T-helper 1 cell treated with Interleukin-12 subunit alpha and Interleukin-12 subunit beta and Interleukin-4 antibody, amounts not matched to agents 30 μg/mL and 1 μg/mL, for 36 hours (primary cell): ENCODE data around the gene NPB.

Experiments used
- H3K27ac Mint-ChIP-seq: one replicate; pipeline ENCODE4 v1.8.0; 2021; ENCODE audit warnings: mild to moderate bottlenecking, mixed read lengths
- H3K27me3 Mint-ChIP-seq: one replicate; pipeline ENCODE4 v1.8.0; 2021; ENCODE audit warnings: low read depth, mixed read lengths
- H3K36me3 Mint-ChIP-seq: one replicate; pipeline ENCODE4 v1.8.0; 2021; ENCODE audit warnings: low read depth, mixed read lengths
- H3K4me1 Mint-ChIP-seq: one replicate; pipeline ENCODE4 v1.8.0; 2021; ENCODE audit warnings: low read depth, mixed read lengths
- H3K4me3 Mint-ChIP-seq: one replicate; pipeline ENCODE4 v1.8.0; 2021; ENCODE audit warnings: mild to moderate bottlenecking, moderate library complexity, mixed read lengths
- H3K9me3 Mint-ChIP-seq: one replicate; pipeline ENCODE4 v1.8.0; 2021; ENCODE audit warnings: mixed read lengths

The NPB gene

GRCh38 chr17:81866440-81867169 lies 35.4 kb upstream of the NPB start:
- H3K9me3 Mint-ChIP-seq: no peaks in the 10 kb centered on the region
- no peak overlapping the region for H3K4me3 Mint-ChIP-seq
- peaks cover 18% of the 10 kb centered on the region for H3K36me3 Mint-ChIP-seq
- no peaks in the 10 kb centered on the region for H3K27me3 Mint-ChIP-seq
- peak overlapping the region; percentile 55 for H3K27ac Mint-ChIP-seq
- peaks cover 24% of the 10 kb centered on the region for H3K4me1 Mint-ChIP-seq

- H3K27ac Mint-ChIP-seq: peak overlapping the region; percentile 55
- no peaks in the 10 kb centered on the region for H3K27me3 Mint-ChIP-seq
- H3K9me3 Mint-ChIP-seq: no peaks in the 10 kb centered on the region
- H3K36me3 Mint-ChIP-seq: peaks cover 18% of the 10 kb centered on the region
- H3K4me1 Mint-ChIP-seq: peaks cover 25% of the 10 kb centered on the region
- H3K4me3 Mint-ChIP-seq: peak overlapping the region; percentile 37
Measured at GRCh38 chr17:81867170-81867990, 34.7 kb upstream of the NPB start.

DNA sequence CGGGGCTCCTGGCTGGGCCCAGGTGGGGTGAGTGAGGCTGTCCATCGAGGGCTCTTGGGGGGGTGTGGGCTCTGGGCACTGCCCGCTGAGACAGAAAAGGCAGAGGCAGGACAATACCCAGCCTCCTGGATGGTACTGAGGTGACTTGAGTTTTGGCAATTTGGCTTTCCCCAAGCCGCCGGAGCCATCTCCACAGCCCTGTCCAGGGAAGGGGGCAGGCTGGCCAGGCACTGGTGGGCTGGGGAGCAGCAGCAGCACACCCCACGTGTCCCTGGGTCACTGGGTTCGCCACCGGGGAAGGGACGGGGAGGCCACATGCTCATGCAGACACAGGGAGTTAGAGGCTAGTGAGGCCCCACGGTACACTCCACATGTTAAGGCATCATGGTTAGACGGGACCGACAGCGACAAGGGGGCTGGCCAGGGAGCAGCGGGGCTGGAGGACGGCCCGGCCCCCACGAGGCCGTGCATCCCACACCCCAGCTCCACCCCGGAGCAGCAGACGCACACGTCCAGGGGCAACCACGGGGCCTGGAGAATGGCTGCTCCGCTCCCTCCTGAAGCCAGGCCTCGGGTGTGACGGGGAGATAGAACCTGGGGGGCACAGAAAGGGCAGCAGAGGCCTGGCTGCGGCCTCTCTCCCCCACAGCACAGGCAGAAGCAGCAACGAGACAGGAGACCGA lies 33.9 kb upstream of the NPB start:
- peak overlapping the region; percentile 44 for H3K4me3 Mint-ChIP-seq
- H3K4me1 Mint-ChIP-seq: peaks cover 24% of the 10 kb centered on the region
- H3K27ac Mint-ChIP-seq: peak overlapping the region; percentile 69
- no peaks in the 10 kb centered on the region for H3K9me3 Mint-ChIP-seq
- H3K27me3 Mint-ChIP-seq: no peaks in the 10 kb centered on the region
- peaks cover 19% of the 10 kb centered on the region for H3K36me3 Mint-ChIP-seq

DNA sequence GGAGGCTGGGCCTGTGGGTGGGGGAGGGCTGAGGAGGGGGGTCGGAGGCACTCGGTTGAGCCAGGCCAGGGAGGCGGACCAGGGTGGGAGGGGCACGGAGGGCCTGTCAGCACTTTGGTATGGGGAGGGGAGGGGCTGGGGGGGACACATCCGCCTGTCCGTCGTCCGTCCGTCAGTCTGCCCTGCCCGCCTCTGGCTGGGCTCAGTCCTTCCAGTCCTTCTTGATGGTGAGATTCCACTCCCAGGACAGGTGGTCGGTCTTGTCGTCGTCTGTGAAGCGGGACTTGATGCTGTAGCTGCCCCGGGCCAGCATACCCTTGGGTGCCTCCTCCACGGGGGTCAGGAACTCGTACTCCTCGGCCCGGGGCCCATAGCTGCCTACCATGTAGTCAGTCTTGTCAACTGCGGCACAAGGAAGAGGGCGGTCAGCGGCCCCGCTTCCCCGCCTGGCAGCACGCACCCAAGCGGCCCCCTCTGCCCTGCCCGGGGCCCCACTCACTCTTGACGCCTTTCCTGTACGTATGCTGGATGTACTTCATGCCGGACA lies 33.3 kb upstream of the NPB start:
- Mint-ChIP-seq H3K4me3 (peak overlapping the region; percentile 89), H3K4me1 (peaks cover 18% of the 10 kb centered on the region), H3K36me3 (peaks cover 13% of the 10 kb centered on the region), H3K9me3 (no peaks in the 10 kb centered on the region), H3K27me3 (no peaks in the 10 kb centered on the region), H3K27ac (peak overlapping the region; percentile 55)

GRCh38 chr17:81869221-81870130 lies 32.6 kb upstream of the NPB start:
- H3K27me3 Mint-ChIP-seq: no peaks in the 10 kb centered on the region
- peak overlapping the region; percentile 91 for H3K27ac Mint-ChIP-seq
- no peaks in the 10 kb centered on the region for H3K9me3 Mint-ChIP-seq
- H3K4me3 Mint-ChIP-seq: peak overlapping the region; percentile 89
- peaks cover 13% of the 10 kb centered on the region for H3K36me3 Mint-ChIP-seq
- H3K4me1 Mint-ChIP-seq: peaks cover 18% of the 10 kb centered on the region

GRCh38 chr17:81870131-81870980 lies 31.7 kb upstream of the NPB start:
- peaks cover 13% of the 10 kb centered on the region for H3K36me3 Mint-ChIP-seq
- no peaks in the 10 kb centered on the region for H3K9me3 Mint-ChIP-seq
- H3K27ac Mint-ChIP-seq: peak overlapping the region; percentile 91
- H3K27me3 Mint-ChIP-seq: no peaks in the 10 kb centered on the region
- peak overlapping the region; percentile 89 for H3K4me3 Mint-ChIP-seq
- peaks cover 18% of the 10 kb centered on the region for H3K4me1 Mint-ChIP-seq

GRCh38 chr17:81870981-81871386 lies 31.1 kb upstream of the NPB start, which contains the start of gene ARHGDIA:
ARHGDIA (minus strand) TSS chr17:81871337; CDS start chr17:81869930, 1,407 bp downstream.
- Mint-ChIP-seq H3K4me1 (peaks cover 18% of the 10 kb centered on the region), H3K36me3 (peaks cover 13% of the 10 kb centered on the region), H3K9me3 (no peaks in the 10 kb centered on the region), H3K27me3 (no peaks in the 10 kb centered on the region), H3K4me3 (peak within 1 kb of the TSS; percentile 89), H3K27ac (peak within 1 kb of the TSS; percentile 91)

DNA sequence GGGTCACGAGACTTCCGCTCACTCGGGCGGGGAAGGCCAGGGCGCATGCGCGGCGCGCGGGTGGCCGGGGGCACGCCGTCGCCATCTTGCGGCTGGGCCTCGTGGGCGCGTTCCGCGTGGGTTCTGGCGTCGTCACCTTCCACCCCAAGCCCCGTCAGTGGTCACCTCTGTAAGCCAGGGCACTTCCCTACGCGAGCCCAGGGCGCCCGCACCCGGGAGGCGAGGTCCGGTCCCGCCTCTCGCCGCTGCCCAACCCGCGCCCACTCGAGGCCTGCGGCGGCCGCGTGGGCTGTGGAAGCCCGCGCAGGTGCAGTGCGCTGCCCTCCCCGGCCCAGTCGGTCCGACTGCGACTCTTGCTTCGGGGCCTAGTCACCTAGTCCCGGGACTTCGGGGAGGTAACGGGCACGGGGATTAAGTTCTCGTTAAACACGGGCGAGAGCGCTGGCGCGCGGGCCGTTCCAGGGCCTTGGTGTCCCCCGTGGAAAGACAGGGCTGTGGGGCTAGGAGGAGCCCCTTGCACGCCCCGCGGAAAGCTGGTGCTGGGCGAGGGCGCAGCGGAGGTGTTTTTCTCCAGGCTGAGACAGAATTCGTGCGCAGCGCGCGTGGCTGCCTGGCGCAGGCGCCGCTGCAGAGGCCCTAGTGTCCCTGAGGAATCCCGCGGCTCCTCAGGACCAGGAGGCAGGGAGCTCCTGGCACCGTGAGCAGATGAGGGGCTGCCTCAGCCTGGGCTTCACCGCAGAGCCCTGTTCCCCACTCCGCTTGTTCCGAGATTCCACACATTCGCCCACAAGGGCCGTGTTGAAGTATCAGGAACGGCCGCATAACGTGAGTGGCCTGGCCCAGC lies 30.4 kb upstream of the NPB start:
- H3K4me3 Mint-ChIP-seq: peak overlapping the region; percentile 83
- H3K36me3 Mint-ChIP-seq: peaks cover 13% of the 10 kb centered on the region
- peak overlapping the region; percentile 91 for H3K27ac Mint-ChIP-seq
- no peaks in the 10 kb centered on the region for H3K27me3 Mint-ChIP-seq
- H3K4me1 Mint-ChIP-seq: peaks cover 18% of the 10 kb centered on the region
- no peaks in the 10 kb centered on the region for H3K9me3 Mint-ChIP-seq

GRCh38 chr17:81877569-81877968 lies 24.5 kb upstream of the NPB start:
- Mint-ChIP-seq H3K4me1 (peaks cover 6% of the 10 kb centered on the region), H3K27ac (peak overlapping the region; percentile 59), H3K27me3 (no peaks in the 10 kb centered on the region), H3K4me3 (no peak overlapping the region), H3K9me3 (no peaks in the 10 kb centered on the region), H3K36me3 (peaks cover 25% of the 10 kb centered on the region)

- no peak overlapping the region for H3K27ac Mint-ChIP-seq
- peaks cover 21% of the 10 kb centered on the region for H3K36me3 Mint-ChIP-seq
- no peaks in the 10 kb centered on the region for H3K9me3 Mint-ChIP-seq
- no peaks in the 10 kb centered on the region for H3K27me3 Mint-ChIP-seq
- H3K4me3 Mint-ChIP-seq: no peak overlapping the region
- H3K4me1 Mint-ChIP-seq: peaks cover 2% of the 10 kb centered on the region
Measured at GRCh38 chr17:81878294-81878693, 23.7 kb upstream of the NPB start.

DNA sequence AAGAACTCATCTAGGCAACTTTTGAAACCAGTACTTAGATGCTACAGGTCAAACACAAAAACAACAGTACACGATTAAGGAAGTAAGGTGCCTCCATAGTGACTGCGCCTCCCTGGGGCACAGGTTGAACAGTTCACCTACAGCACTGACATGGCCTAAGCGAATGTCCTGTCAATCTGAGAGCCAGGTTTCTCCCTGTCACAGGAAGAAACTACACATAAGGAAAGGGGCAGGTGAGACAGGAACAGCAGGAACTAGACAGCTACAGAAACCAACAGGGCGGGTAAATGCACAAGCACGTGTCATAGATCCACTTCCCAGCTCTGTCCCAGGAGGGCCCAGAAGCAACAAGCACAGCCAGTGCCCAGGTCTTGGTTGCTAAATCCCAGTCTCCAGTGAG lies 22.9 kb upstream of the NPB start:
- no peaks in the 10 kb centered on the region for H3K27me3 Mint-ChIP-seq
- no peak overlapping the region for H3K4me3 Mint-ChIP-seq
- peaks cover 21% of the 10 kb centered on the region for H3K36me3 Mint-ChIP-seq
- peaks cover 2% of the 10 kb centered on the region for H3K4me1 Mint-ChIP-seq
- H3K9me3 Mint-ChIP-seq: no peaks in the 10 kb centered on the region
- H3K27ac Mint-ChIP-seq: peak overlapping the region; percentile 18

DNA sequence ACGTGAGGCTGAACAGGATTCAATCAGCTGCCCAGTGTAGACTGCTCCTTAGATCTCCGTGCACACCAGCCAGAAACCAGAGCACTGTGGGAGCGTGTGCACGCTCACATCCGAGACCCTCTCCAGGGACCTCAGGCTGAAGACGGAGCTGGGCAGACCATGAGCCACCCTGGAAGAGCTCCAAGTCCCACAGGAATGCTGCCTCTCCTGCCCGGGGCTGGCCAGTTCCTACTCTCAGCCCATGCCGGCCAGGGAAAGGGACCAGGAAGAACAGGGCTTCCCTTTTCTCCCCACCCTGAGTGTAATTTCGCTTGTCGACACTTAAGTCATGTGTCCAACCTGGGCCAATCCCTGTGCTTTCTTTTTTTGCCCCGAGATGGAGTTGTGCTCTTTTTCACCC lies 17.5 kb upstream of the NPB start:
- H3K27ac Mint-ChIP-seq: no peak overlapping the region

More for the DNA sequence above, 17.5 kb upstream of the NPB start:
- Mint-ChIP-seq H3K4me1 (peaks cover 14% of the 10 kb centered on the region), H3K4me3 (no peak overlapping the region), H3K36me3 (peaks cover 40% of the 10 kb centered on the region), H3K27me3 (no peaks in the 10 kb centered on the region), H3K9me3 (no peaks in the 10 kb centered on the region)
